Skeletal muscle tissue (tissue), 4 donors: ENCODE measurements around the gene BRIP1. TPM values are rescaled to one million over a fixed set of nuclear protein-coding genes. Genes with fewer than 3 reads are reported as not detected.
"Not testable (repeated sequence)": the region's sequence is repeated elsewhere in the genome, so short reads cannot be mapped to it uniquely, and the experiment has no call there.

Source experiments
- H3K27ac ChIP-seq: one replicate; pipeline ENCODE4 v1.7.0; 2013; ENCODE audit warnings: mild to moderate bottlenecking, low read depth, low read length, inconsistent platforms
- H3K27me3 ChIP-seq, 3 donors: one replicate each; pipeline ENCODE4 v1.7.0; 2013; ENCODE audit warnings: low read length in 3 of 3; ENCODE audit not compliant: control insufficient read depth in 3 of 3, insufficient read depth in 3 of 3
- H3K36me3 ChIP-seq, 3 donors: one replicate each; pipeline ENCODE4 v1.7.0; 2013; ENCODE audit warnings: low read length in 3 of 3; ENCODE audit not compliant: control insufficient read depth in 3 of 3, insufficient read depth in 3 of 3
- H3K4me1 ChIP-seq, 3 donors: one replicate each; pipeline ENCODE4 v1.7.0; 2013; ENCODE audit warnings: low read length in 3 of 3, mild to moderate bottlenecking in 3 of 3; ENCODE audit not compliant: control insufficient read depth in 3 of 3, insufficient read depth in 3 of 3
- H3K4me3 ChIP-seq, 3 donors: one replicate each; pipeline ENCODE4 v1.7.0; 2013; ENCODE audit warnings: low read length in 3 of 3
- H3K9ac ChIP-seq, 3 donors: one replicate each; pipeline ENCODE4 v1.7.0; 2013; ENCODE audit warnings: low read length in 3 of 3, mild to moderate bottlenecking in 3 of 3, moderate library complexity in 2 of 3, low read depth in 1 of 3
- H3K9me3 ChIP-seq, 3 donors: one replicate each; pipeline ENCODE4 v1.7.0; 2013; ENCODE audit warnings: low read length in 3 of 3; ENCODE audit not compliant: control insufficient read depth in 3 of 3
- total RNA-seq: library from RNA; depleted of rRNA; stranded (reverse); fragments of >200 nt; gene quantifications from one replicate; pipeline ENCODE4 v1.2.3, GENCODE V29; 2014
- donor health status: Osteomylitis.

BRIP1 gene
- total RNA-seq, 1 donor from 2014 or later = 4.2 TPM

GRCh38 chr17:61869138-61869537 is 5.8 kb upstream of the BRIP1 start:
- H3K36me3 ChIP-seq = peaks cover 13 to 36% (median 31%) of the 10 kb centered on the region in 3 donors
- H3K27ac ChIP-seq = no peak overlapping the region
- no peaks in the 10 kb centered on the region for H3K27me3 ChIP-seq

GRCh38 chr17:61868074-61868473 is 4.7 kb upstream of the BRIP1 start:
- H3K4me3 ChIP-seq = no peak overlapping the region
- H3K27me3 ChIP-seq = no peaks in the 10 kb centered on the region
- H3K36me3 ChIP-seq = peaks cover 13 to 34% (median 31%) of the 10 kb centered on the region in 3 donors
- no peak overlapping the region for H3K9ac ChIP-seq
- peaks cover 0 to 3% (median under 1%) of the 10 kb centered on the region in 3 donors for H3K4me1 ChIP-seq
- no peak overlapping the region for H3K27ac ChIP-seq
- no peaks in the 10 kb centered on the region for H3K9me3 ChIP-seq

More at GRCh38 chr17:61869138-61869537, 5.8 kb upstream of the BRIP1 start:
- Histone ChIP-seq H3K4me1 (no peaks in the 10 kb centered on the region), H3K9ac (no peak overlapping the region), H3K9me3 (no peaks in the 10 kb centered on the region), H3K4me3 (no peak overlapping the region)

GRCh38 chr17:61867033-61867432 is 3.7 kb upstream of the BRIP1 start:
- Histone ChIP-seq H3K27me3 (no peaks in the 10 kb centered on the region), H3K27ac (no peak overlapping the region), H3K4me3 (no peak overlapping the region), H3K36me3 (peaks cover 13 to 33% (median 31%) of the 10 kb centered on the region in 3 donors), H3K9ac (no peak overlapping the region), H3K9me3 (no peaks in the 10 kb centered on the region), H3K4me1 (peaks cover 5 to 6% (median 5%) of the 10 kb centered on the region in 3 donors)

GRCh38 chr17:61863801-61864126 is 436 bp upstream of the BRIP1 start:
- Histone ChIP-seq H3K27me3 (no peaks in the 10 kb centered on the region), H3K9me3 (no peaks in the 10 kb centered on the region), H3K4me1 (peaks cover 5 to 6% (median 5%) of the 10 kb centered on the region in 3 donors), H3K9ac (peak overlapping the region; percentile 73 to 86 (median 83)), H3K27ac (peak overlapping the region; percentile 77), H3K4me3 (peak overlapping the region; percentile 92 to 95 (median 93)), H3K36me3 (peaks cover 8 to 14% (median 9%) of the 10 kb centered on the region in 3 donors)

GRCh38 chr17:61862105-61862574 is 1.2 kb downstream of the BRIP1 start:
- Histone ChIP-seq H3K27ac (no peak overlapping the region), H3K36me3 (peaks cover 0 to 4% (median 0%) of the 10 kb centered on the region in 3 donors), H3K4me1 (peaks cover 5 to 6% (median 5%) of the 10 kb centered on the region in 3 donors), H3K4me3 (no peak overlapping the region), H3K27me3 (no peaks in the 10 kb centered on the region), H3K9ac (no peak overlapping the region), H3K9me3 (no peaks in the 10 kb centered on the region)

GRCh38 chr17:61860397-61860796 is 2.9 kb downstream of the BRIP1 start:
- not testable (repeated sequence) for H3K27ac ChIP-seq, H3K9me3 ChIP-seq, H3K36me3 ChIP-seq, H3K4me3 ChIP-seq, H3K9ac ChIP-seq, H3K27me3 ChIP-seq, H3K4me1 ChIP-seq

GRCh38 chr17:61856035-61856434 is 7.3 kb downstream of the BRIP1 start:
- no peak overlapping the region for H3K4me3 ChIP-seq
- no peaks in the 10 kb centered on the region for H3K4me1 ChIP-seq
- H3K9ac ChIP-seq = no peak overlapping the region
- H3K9me3 ChIP-seq = no peaks in the 10 kb centered on the region
- H3K36me3 ChIP-seq = no peaks in the 10 kb centered on the region
- no peaks in the 10 kb centered on the region for H3K27me3 ChIP-seq
- H3K27ac ChIP-seq = no peak overlapping the region

- H3K36me3 ChIP-seq = no peaks in the 10 kb centered on the region
- no peaks in the 10 kb centered on the region for H3K4me1 ChIP-seq
- H3K27me3 ChIP-seq = no peaks in the 10 kb centered on the region
- no peak overlapping the region for H3K9ac ChIP-seq
- no peaks in the 10 kb centered on the region for H3K9me3 ChIP-seq
- no peak overlapping the region for H3K27ac ChIP-seq
- no peak overlapping the region for H3K4me3 ChIP-seq
Measured at GRCh38 chr17:61852857-61853256, 10.5 kb downstream of the BRIP1 start.

GRCh38 chr17:61849674-61850073 is 13.7 kb downstream of the BRIP1 start:
- no peak overlapping the region for H3K27ac ChIP-seq
- no peaks in the 10 kb centered on the region for H3K4me1 ChIP-seq

GRCh38 chr17:61848896-61849295 is 14.4 kb downstream of the BRIP1 start:
- Histone ChIP-seq H3K4me1 (no peaks in the 10 kb centered on the region), H3K9me3 (no peaks in the 10 kb centered on the region), H3K9ac (no peak overlapping the region), H3K27me3 (no peaks in the 10 kb centered on the region), H3K4me3 (no peak overlapping the region), H3K36me3 (no peaks in the 10 kb centered on the region), H3K27ac (no peak overlapping the region)

More at GRCh38 chr17:61849674-61850073, 13.7 kb downstream of the BRIP1 start:
- Histone ChIP-seq H3K36me3 (no peaks in the 10 kb centered on the region), H3K27me3 (no peaks in the 10 kb centered on the region), H3K9ac (no peak overlapping the region), H3K4me3 (no peak overlapping the region), H3K9me3 (no peaks in the 10 kb centered on the region)
